Stimulated activated CD4-positive, alpha-beta T cell treated with anti-CD3 and anti-CD28 coated beads, Interleukin-12 subunit alpha, Interleukin-12 subunit beta, amount 100 ng/mL, for 4 hours (primary cell): ENCODE data around the gene SPAG16.
"Not testable (repeated sequence)": the region's sequence is repeated elsewhere in the genome, so short reads cannot be mapped to it uniquely, and the experiment has no call there.

Source experiments
- DNase-seq: peaks from one replicate; pipeline ENCODE4 v3.0.0-alpha.2; 2020

SPAG16 gene

GRCh38 chr2:213561759-213562158 lies 277.5 kb downstream of the SPAG16 start:
- no peak for DNase-seq

- DNase-seq: no peak
Measured at GRCh38 chr2:213562539-213563180, 278.4 kb downstream of the SPAG16 start.

- no peak for DNase-seq
Measured at GRCh38 chr2:213566846-213567245, 282.6 kb downstream of the SPAG16 start.

- no peak for DNase-seq
Measured at GRCh38 chr2:213609570-213610170, 325.4 kb downstream of the SPAG16 start.

GRCh38 chr2:213627054-213627710 lies 342.9 kb downstream of the SPAG16 start:
- no peak for DNase-seq

GRCh38 chr2:213627835-213628460 lies 343.7 kb downstream of the SPAG16 start:
- DNase-seq: no peak

- DNase-seq: no peak
Measured at GRCh38 chr2:213640738-213641425, 356.6 kb downstream of the SPAG16 start.

- no peak for DNase-seq
Measured at GRCh38 chr2:213644926-213645325, 360.7 kb downstream of the SPAG16 start.

GRCh38 chr2:213649176-213649575 lies 364.9 kb downstream of the SPAG16 start:
- DNase-seq: no peak

- DNase-seq: no peak
Measured at GRCh38 chr2:213664817-213665216, 380.6 kb downstream of the SPAG16 start.

- no peak for DNase-seq
Measured at GRCh38 chr2:213669657-213670056, 385.4 kb downstream of the SPAG16 start.

- no peak for DNase-seq
Measured at GRCh38 chr2:213678437-213679218, 394.4 kb downstream of the SPAG16 start.

GRCh38 chr2:213679894-213680293 lies 395.6 kb downstream of the SPAG16 start:
- DNase-seq: no peak

GRCh38 chr2:213682276-213682675 lies 398.0 kb downstream of the SPAG16 start:
- DNase-seq: no peak

GRCh38 chr2:213688133-213688532 lies 403.9 kb downstream of the SPAG16 start:
- no peak for DNase-seq

GRCh38 chr2:213688825-213689224 lies 404.6 kb downstream of the SPAG16 start:
- DNase-seq: not testable (repeated sequence)

GRCh38 chr2:213689585-213689984 lies 405.3 kb downstream of the SPAG16 start:
- no peak for DNase-seq

GRCh38 chr2:213691351-213691750 lies 407.1 kb downstream of the SPAG16 start:
- no peak for DNase-seq

- no peak for DNase-seq
Measured at GRCh38 chr2:213696442-213696841, 412.2 kb downstream of the SPAG16 start.

- DNase-seq: not testable (repeated sequence)
Measured at GRCh38 chr2:213701365-213701764, 417.1 kb downstream of the SPAG16 start.

GRCh38 chr2:213703406-213704098 lies 419.3 kb downstream of the SPAG16 start:
- DNase-seq: no peak

- DNase-seq: no peak
Measured at GRCh38 chr2:213710164-213710563, 425.9 kb downstream of the SPAG16 start.
